Measurements from ENCODE around the gene RPTOR.

The RPTOR gene

DNA sequence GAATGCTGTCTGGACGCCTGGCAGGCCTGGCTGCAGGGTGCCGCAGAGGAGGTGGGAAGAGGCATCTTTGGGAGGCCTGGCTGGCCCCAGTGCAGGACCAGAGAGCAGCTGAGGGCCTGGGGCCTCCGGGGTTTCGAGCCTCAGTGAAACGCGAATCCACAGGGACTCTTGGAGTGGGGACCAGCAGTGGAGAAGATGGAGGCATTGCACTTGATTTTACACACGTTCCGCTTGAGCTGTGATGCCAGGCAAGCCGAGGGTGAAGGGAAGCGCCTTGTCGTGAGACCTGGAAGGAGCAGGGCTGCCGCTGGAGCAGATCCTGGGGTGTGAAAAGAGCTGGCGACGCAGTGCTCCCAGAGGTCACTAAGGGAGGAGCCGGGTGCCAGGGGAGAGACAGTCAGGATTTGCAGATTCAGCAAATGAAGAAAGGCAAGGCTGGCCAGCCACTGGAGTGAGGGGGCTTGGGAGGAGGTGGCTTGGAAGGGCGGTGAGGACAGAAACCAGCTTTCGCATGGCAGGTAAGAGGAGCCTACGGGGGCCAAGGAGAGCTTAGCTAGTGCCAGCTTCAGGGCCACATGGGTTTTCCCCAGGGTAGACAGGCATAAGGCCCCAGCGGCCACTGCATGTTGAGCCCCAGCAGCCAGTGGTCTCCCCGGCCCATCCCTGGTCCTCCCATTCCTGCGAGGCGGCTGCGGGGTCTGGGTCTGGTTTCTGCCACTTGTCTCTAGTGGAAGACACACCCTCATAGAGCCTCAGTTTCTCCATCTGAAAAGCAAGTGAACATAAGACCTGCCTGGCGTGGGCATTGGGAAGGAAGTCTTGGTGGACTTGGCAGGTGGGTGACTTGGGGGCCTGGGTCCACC, 271.8 kb downstream of the RPTOR start:
- DNase-seq (ENCODE audit: low spot score in 2 of 2) (no peak), ATAC-seq (no peak)
- Mint-ChIP-seq H3K9me3 (no peaks in the 10 kb centered on the region), H3K36me3 (peaks cover 16% of the 10 kb centered on the region), H3K4me3 (no peak overlapping the region), H3K27ac (peak overlapping the region; percentile 88), H3K4me1 (peaks cover 57% of the 10 kb centered on the region)

DNA sequence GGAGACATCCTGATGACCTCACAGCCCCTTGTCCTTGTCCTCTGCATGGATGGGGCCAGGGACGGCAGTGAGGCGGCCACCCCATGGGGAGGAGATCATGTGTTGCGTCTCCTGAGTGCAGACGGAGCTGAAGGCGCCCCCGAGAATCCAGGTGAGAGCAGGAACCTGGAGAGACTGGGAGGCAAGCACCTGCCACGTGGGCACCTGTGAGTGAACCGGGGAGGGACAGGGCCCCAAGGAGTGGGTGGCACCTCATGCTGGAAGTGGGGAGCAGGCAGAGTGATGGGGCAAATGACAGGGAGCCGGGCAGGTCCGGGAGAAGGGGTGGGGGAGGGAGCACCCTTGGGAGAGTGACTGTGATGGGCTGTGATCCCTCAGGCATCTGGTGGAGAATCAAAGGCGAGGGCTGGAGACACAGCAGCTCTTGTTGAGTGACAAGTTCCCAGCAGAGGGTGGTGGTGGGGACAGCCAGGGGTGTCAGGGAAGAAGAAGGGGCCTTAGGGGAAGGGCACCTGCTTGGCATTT, 272.7 kb downstream of the RPTOR start:
- no peak for DNase-seq (ENCODE audit: low spot score in 2 of 2)
- Mint-ChIP-seq H3K4me3 (no peak overlapping the region), H3K27ac (peak overlapping the region; percentile 88), H3K4me1 (peaks cover 48% of the 10 kb centered on the region), H3K36me3 (peaks cover 15% of the 10 kb centered on the region), H3K9me3 (no peaks in the 10 kb centered on the region)
- ATAC-seq, result no peak

DNA sequence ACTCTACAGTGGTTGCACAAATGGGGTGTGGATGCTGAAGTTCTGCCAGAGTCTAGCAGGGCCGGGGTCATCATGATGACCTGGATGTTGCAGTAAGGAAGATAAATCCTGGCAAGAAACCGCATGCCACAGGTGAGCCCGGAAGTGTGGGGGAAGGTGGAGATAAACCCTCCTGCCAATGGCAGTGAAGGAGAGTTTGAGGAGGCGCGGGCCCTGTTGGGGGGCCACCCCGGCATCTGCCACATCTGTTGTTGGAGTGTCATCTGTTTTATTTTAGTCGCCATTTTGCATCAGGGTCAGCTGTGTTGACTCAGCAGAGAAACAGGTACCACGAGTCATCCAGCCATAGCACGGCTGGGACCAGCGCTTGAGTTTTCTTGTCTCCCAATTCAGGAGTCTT, 273.2 kb downstream of the RPTOR start:
- Mint-ChIP-seq H3K36me3 (peaks cover 16% of the 10 kb centered on the region), H3K4me1 (peaks cover 43% of the 10 kb centered on the region), H3K27ac (peak overlapping the region; percentile 88), H3K9me3 (no peaks in the 10 kb centered on the region), H3K4me3 (no peak overlapping the region)
- ATAC-seq, result no peak
- DNase-seq (ENCODE audit: low spot score in 2 of 2), result no peak

DNA sequence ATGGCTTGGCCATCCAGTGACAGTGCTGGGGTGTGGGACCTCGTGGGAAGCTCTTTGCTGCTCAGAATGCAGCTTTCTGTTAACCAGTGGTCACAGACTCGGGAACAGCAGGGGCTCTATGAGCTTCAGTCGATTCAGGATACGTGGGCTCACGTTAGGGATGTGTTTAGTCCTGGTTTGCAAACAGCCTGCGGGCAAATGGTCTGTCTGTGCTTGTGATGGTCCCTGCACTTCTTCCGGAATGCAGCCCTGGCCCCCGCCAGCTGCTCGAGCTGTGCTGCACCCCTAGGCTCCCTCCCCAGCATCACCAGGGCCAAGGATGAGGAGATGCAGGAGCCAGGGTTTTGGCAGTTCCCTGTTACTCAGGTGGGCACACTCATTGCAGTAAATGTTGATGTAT, 274.2 kb downstream of the RPTOR start:
- ATAC-seq (no peak), DNase-seq (ENCODE audit: low spot score in 2 of 2) (no peak)
- Mint-ChIP-seq H3K27ac (peak overlapping the region; percentile 58), H3K36me3 (peaks cover 20% of the 10 kb centered on the region), H3K4me3 (no peak overlapping the region), H3K4me1 (peaks cover 43% of the 10 kb centered on the region), H3K9me3 (no peaks in the 10 kb centered on the region)

DNA sequence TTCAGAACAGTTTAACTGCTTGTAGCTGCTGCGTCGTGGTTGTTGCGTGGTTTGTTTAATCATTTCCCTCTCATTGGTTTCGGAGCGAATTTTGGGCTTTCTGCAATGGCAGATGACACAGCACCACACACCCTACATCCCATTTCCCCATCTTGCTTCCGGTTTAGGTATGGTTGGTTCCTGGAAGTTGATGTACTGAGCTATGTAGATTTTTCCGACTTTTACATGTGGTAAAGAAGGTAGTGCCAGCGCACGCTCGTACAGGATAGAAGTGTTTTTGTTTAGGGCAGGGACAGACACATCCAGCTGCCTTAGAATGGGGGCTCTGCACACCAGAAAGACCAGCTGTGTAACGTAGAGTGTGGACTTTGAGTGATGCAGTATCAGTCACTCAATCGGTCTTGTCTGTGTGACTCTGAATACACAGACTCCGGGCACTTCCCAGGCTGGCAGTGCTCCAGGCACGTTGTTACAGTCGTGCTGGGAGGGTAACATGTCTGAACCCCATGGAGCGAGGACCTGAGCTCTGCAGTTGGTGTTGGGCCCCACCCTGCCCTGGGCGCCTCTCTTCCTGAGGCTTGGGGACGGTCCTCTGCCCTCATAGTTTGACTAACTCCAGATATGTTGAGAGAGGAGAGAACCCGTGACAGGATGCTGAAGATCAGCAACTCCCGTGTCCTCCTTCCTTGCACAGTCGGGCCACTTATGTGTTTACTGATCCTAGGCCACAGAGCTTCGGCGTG, 275.0 kb downstream of the RPTOR start:
- Mint-ChIP-seq H3K4me3 (no peak overlapping the region), H3K36me3 (peaks cover 20% of the 10 kb centered on the region)

DNA sequence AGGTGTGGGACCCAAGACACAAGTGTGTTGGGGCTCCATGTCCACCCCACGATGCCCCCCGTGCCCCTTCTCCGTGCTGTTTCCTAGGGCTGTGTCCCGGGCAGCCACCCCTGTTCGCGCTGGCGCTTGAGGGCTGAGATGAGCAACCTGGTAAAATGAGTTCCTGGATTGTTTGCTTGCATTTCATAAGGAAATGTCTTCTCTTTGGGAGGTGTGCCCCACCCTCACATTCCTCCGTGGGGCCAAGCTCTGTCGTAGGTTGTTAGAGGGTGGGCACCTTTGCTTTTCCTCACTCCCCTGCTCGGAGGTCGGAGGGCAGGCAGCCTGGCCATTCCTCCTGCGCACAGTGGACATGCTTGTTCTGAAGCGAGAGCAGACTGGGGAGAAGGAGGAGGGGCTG, 275.7 kb downstream of the RPTOR start:
- Mint-ChIP-seq H3K4me1 (peaks cover 40% of the 10 kb centered on the region), H3K27ac (no peak overlapping the region), H3K36me3 (peaks cover 18% of the 10 kb centered on the region), H3K9me3 (no peaks in the 10 kb centered on the region), H3K4me3 (no peak overlapping the region)
- DNase-seq (ENCODE audit: low spot score in 2 of 2) (no peak), ATAC-seq (no peak)

More for the DNA sequence above, 275.0 kb downstream of the RPTOR start:
- DNase-seq (ENCODE audit: low spot score in 2 of 2) (no peak), ATAC-seq (peak; percentile 37)
- Mint-ChIP-seq H3K9me3 (no peaks in the 10 kb centered on the region), H3K4me1 (peaks cover 43% of the 10 kb centered on the region), H3K27ac (peak overlapping the region; percentile 58)

DNA sequence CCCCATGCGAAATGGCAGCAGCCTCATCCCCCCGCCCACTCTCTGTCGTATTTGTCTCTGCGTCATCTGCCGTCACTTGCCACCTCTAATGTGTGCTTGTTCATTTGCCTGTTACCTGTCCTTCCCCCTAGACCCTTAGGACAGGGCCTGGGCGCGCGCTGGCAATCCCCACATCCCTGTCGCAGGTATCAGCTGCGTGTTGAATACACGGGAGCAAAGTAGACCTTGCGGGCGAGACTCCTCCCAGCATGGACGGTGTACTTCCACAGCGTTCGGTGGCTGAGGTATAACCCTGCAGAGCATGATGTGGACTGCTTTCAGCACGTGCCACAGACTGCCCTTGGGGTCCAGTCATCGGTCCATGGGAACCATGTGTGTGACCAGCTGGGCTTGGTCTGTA, 276.9 kb downstream of the RPTOR start:
- Mint-ChIP-seq H3K4me3 (no peak overlapping the region), H3K27ac (peak overlapping the region; percentile 61), H3K9me3 (no peaks in the 10 kb centered on the region), H3K36me3 (peaks cover 14% of the 10 kb centered on the region), H3K4me1 (peaks cover 29% of the 10 kb centered on the region)
- no peak for ATAC-seq
- DNase-seq (ENCODE audit: low spot score in 2 of 2), result no peak

DNA sequence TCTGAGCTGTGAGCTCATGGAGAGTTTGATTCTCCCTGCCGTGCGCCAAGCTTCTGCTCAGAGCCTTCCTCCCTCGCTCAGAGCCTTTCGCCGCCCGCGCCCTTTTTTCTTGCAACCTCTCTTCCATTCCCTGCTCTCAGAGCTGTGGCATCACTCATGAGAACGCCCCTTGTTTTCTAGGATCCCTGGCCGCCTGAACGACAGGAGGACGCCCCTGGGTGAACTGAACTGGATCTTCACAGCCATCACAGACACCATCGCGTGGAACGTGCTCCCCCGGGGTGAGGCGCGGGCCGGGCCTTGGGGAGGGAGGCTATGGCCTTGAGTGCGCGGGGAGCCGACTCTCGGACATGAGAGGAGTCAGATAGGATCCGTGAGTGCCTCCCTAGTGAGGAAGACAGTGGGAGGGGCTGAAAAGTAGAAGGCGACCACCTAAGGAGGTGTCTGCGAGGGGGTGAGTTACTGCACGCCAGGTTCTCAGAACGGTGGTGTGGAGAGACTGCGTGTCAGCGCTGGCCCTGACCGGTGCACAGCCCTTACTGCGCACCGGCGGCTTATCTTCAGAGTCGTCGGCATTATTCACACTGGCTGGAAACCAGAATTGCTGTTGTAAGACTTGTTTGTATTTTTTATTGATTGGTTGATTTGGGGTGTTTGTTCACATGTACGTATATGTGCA, 277.5 kb downstream of the RPTOR start:
- peak overlapping the region; percentile 61 for H3K27ac Mint-ChIP-seq
- DNase-seq (ENCODE audit: low spot score in 2 of 2) (no peak), ATAC-seq (no peak)
- H3K4me3 Mint-ChIP-seq, result no peak overlapping the region
- peaks cover 14% of the 10 kb centered on the region for H3K36me3 Mint-ChIP-seq
- H3K4me1 Mint-ChIP-seq, result peaks cover 23% of the 10 kb centered on the region
- H3K9me3 Mint-ChIP-seq, result no peaks in the 10 kb centered on the region

DNA sequence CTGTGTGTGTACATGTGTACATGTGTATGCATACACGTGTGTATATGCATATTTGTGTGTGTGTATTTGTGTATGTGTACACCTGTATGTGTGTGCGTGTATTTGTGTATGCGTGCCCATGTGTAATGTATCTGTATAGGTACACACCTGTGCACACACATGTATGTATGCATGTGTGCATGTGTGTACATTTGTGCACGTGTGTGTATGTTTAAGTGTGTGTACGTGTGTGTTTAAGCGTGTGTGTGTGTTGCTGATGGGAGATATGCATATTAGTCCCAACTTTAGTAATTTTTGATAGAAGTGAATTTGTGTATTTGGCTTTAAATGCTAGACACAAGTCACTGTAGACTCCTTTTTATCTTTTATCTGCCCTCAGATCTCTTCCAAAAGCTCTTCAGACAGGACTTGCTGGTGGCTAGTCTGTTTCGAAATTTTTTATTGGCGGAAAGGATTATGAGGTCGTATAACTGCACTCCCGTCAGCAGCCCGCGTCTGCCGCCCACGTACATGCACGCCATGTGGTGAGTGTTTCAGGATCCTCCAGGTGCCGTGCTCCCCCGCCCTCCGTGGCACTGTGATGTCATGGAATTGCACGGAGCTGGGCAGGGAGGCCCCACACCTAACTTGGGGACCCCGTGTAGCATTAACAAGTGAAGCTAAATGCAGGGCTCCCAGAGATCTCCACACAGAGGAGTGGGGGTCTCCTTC, 278.2 kb downstream of the RPTOR start:
- no peaks in the 10 kb centered on the region for H3K9me3 Mint-ChIP-seq
- no peak overlapping the region for H3K4me3 Mint-ChIP-seq
- ATAC-seq, result no peak
- H3K4me1 Mint-ChIP-seq, result peaks cover 16% of the 10 kb centered on the region
- peaks cover 14% of the 10 kb centered on the region for H3K36me3 Mint-ChIP-seq
- H3K27ac Mint-ChIP-seq, result peak overlapping the region; percentile 23
- DNase-seq (ENCODE audit: low spot score in 2 of 2), result no peak

DNA sequence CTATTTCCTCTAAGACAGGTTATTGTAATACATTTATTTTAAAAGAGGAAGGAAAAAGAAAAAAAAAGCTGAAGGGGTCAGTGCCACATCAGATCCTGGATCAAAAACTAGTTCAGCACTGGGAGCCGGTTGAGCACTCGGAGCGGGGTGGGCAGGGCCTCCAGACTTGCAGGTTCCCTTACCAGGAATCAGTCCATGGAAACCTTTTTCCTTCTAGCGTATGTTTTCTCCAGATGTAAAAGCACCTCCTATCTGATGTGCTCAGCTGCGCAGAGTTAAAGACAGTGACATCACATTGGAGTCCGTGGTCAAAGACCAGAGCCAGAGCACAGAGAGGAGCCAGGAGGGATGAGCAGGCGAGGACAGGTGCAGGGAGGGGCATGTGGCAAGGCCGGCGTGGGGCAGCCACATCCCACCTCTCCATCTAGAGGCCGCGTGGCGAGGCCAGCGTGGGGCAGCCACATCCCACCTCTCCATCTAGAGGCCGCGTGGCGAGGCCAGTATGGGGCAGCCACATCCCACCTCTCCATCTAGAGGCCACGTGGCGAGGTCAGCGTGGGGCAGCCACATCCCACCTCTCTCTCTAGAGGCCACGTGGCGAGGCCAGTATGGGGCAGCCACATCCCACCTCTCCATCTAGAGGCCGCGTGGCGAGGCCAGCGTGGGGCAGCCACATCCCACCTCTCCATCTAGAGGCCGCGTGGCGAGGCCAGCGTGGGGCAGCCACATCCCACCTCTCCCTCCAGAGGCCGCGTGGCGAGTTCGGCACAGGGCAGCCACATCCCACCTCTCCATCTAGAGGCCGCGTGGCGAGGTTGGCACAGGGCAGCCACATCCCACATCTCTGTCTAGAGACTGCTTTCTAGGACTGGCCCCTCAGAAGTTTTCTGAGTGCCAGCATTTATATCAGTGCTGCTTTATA, 280.2 kb downstream of the RPTOR start:
- peaks cover 4% of the 10 kb centered on the region for H3K4me1 Mint-ChIP-seq
- DNase-seq (ENCODE audit: low spot score in 2 of 2) (no peak), ATAC-seq (no peak)
- H3K36me3 Mint-ChIP-seq, result peaks cover 14% of the 10 kb centered on the region
- H3K27ac Mint-ChIP-seq, result no peak overlapping the region
- H3K4me3 Mint-ChIP-seq, result no peak overlapping the region
- H3K9me3 Mint-ChIP-seq, result no peaks in the 10 kb centered on the region

DNA sequence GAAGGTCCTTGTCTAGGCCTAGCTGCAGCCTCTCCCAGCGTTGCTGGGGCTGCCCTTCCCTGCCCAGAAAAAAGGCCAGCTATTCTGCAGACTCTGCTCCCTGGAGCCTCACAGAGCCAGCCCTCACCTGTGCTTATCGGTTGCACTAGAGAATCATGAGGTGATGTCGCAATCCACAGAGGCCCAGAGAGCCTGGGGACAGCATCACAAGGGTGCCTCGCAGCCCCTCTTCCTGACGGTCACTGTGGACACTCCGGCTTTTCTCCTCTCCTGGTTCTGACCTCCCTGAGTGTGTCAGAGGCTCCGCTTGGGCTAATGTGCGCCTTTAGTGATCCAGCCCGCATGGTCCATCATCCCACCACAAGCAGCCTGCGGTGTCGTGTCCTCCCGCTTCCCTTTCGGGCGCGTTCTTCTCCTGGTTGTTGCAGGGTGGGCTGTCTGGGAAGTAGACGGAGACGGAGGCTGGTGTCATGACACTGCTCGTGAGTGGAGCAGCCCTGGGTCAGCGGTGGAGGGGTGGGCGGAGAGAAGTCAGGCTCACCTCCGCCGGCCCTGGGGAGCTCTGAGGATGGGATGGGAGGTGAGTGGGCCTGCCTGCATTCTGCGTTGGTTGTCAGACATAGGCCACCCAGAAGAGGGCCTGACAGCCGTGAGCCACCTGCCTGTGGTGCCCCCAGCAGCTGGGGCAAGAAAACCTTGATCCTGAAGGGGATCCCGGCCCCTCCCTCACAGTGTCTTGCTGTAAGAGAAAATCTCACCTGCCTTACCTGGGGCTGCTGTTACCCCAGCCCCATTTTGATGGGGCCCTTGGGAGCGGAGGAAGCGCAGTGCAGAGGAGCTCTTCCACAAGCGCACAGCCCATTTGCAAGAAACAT, 281.1 kb downstream of the RPTOR start:
- DNase-seq (ENCODE audit: low spot score in 2 of 2) (no peak), ATAC-seq (no peak)
- no peak overlapping the region for H3K4me3 Mint-ChIP-seq
- H3K4me1 Mint-ChIP-seq, result no peaks in the 10 kb centered on the region
- H3K9me3 Mint-ChIP-seq, result no peaks in the 10 kb centered on the region
- no peak overlapping the region for H3K27ac Mint-ChIP-seq
- H3K36me3 Mint-ChIP-seq, result peaks cover 14% of the 10 kb centered on the region

DNA sequence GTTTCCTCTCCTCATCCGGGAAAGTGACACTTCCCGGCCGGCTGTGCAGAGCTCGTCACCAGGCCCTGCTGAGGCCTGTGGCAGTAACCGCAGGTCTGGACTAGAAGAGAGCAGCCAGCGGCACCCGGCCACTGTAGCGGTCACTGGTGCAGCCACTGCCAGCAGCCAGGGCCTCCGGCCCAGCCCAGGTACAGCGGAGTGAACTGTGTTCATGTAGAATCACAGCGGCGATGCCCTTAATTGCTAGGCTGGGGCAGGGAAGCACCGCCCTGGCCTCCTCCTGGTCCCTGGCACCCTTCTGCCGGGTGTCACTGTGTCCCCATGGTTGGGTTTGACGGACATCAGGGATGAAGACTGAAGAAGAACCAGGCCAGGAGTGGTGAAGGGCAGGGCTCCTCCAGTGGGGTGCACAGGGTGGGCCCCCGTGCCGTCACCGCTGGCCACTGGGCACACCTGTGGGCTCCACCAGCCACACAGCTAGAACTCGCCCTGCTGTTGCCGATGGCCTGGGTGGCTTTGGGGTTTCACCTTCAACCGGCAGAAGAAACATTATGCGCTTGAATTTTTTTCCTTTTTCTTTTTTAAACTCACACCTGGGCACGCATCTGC, 281.8 kb downstream of the RPTOR start:
- DNase-seq (ENCODE audit: low spot score in 2 of 2), result no peak
- no peak overlapping the region for H3K27ac Mint-ChIP-seq
- H3K4me3 Mint-ChIP-seq, result no peak overlapping the region
- H3K4me1 Mint-ChIP-seq, result peaks cover 6% of the 10 kb centered on the region
- ATAC-seq, result no peak
- H3K36me3 Mint-ChIP-seq, result peaks cover 14% of the 10 kb centered on the region
- no peaks in the 10 kb centered on the region for H3K9me3 Mint-ChIP-seq

Measured in stimulated activated effector memory CD8-positive, alpha-beta T cell treated with anti-CD3 and anti-CD28 coated beads, Interleukin-12 subunit alpha, Interleukin-12 subunit beta, amount 100 ng/mL, for 72 hours (primary cell).